B cell (primary cell): ENCODE data around the gene MAP7D2. TPM values are rescaled to one million over a fixed set of nuclear protein-coding genes. Genes with fewer than 3 reads are reported as not detected.

ENCODE experiments used
- ATAC-seq: fragments of 200-7000 bp; cut with Tn5 transposase; one replicate; pipeline ENCODE4 v1.10.0; 2021; ENCODE audit warnings: low read depth, mild to moderate bottlenecking, moderate number of reproducible peaks, moderate library complexity
- CTCF ChIA-PET: fragments of 350-600 bp; sonication (Branson Sonifier 250); formaldehyde crosslinking; loops from one replicate; lab custom pipeline; 2021; ENCODE audit warnings: antibody characterized with exemption, inconsistent platforms; lab: Charles Lee
- POLR2A ChIA-PET: fragments of 350-600 bp; sonication (Branson Sonifier 250); formaldehyde crosslinking; loops from one replicate; lab custom pipeline; 2021; ENCODE audit warnings: antibody characterized with exemption; lab: Charles Lee
- DNase-seq: peaks from one replicate; pipeline ENCODE4 v3.0.0; 2013
- H2AFZ ChIP-seq: 2 replicates; pipeline ENCODE4 v1.6.1; 2012; ENCODE audit warnings: mild to moderate bottlenecking, low read depth, low read length; ENCODE audit not compliant: insufficient read depth, poor library complexity, severe bottlenecking
- H3K27ac ChIP-seq, 2 donors: 1 replicate in 1 of 2; 2 replicates in 1 of 2; pipeline ENCODE4 v1.5.1; 2012 to 2013; ENCODE audit warnings: low read length in 2 of 2, mild to moderate bottlenecking in 2 of 2, moderate library complexity in 1 of 2
- H3K27me3 ChIP-seq, 4 experiments: fragments of 200-600 bp in 1 of 4; sonication (generic) in 1 of 4; replicated peaks in 1 of 4; 1 replicate in 2 of 4; 2 replicates in 2 of 4; pipeline versions ENCODE4 v1.6.1 to v1.7.0; 2013 to 2016; ENCODE audit warnings: low read length in 3 of 4, mild to moderate bottlenecking in 2 of 4, mixed read lengths in 1 of 4, moderate library complexity in 1 of 4; ENCODE audit not compliant: insufficient read depth in 4 of 4, control insufficient read depth in 3 of 4; ENCODE audit errors: control extremely low read depth in 1 of 4
- H3K36me3 ChIP-seq, 2 experiments: replicated peaks in 1 of 2; 1 replicate in 1 of 2; 2 replicates in 1 of 2; pipeline versions ENCODE4 v1.6.1 to v1.7.1; 2013; ENCODE audit warnings: low read length in 1 of 2; ENCODE audit not compliant: insufficient read depth in 2 of 2, control insufficient read depth in 1 of 2; ENCODE audit errors: control extremely low read depth in 1 of 2, extremely low read depth in 1 of 2
- H3K4me1 ChIP-seq, 2 donors: fragments of 200-600 bp in 1 of 2; sonication (generic) in 1 of 2; 1 replicate in 1 of 2; 2 replicates in 1 of 2; pipeline versions ENCODE4 v1.5.1 to v1.6.1; 2013 to 2017; ENCODE audit warnings: low read length in 2 of 2; ENCODE audit not compliant: control insufficient read depth in 2 of 2, insufficient read depth in 2 of 2
- H3K4me2 ChIP-seq: replicated peaks from 2 replicates; pipeline ENCODE3; 2012; ENCODE audit warnings: mild to moderate bottlenecking, low read depth, low read length; ENCODE audit not compliant: poor library complexity, severe bottlenecking
- H3K4me3 ChIP-seq, 5 experiments: fragments of 200-600 bp in 1 of 5; sonication (generic) in 1 of 5; 1 replicate in 3 of 5; 2 replicates in 2 of 5; pipeline versions ENCODE4 v1.5.1 to v1.7.0; 2011 to 2016; ENCODE audit warnings: low read length in 4 of 5, mild to moderate bottlenecking in 4 of 5, low read depth in 2 of 5, control low read depth in 1 of 5, moderate library complexity in 1 of 5; ENCODE audit not compliant: insufficient read depth in 1 of 5; ENCODE audit errors: control extremely low read depth in 1 of 5, extremely low read depth in 1 of 5
- H3K79me2 ChIP-seq: fragments of 200-600 bp; sonication (generic); one replicate; pipeline ENCODE4 v1.6.0; 2016; ENCODE audit warnings: low read length; ENCODE audit not compliant: control insufficient read depth, insufficient read depth
- H3K9ac ChIP-seq: fragments of 200-600 bp; sonication (generic); 2 replicates; pipeline ENCODE4 v1.6.1; 2017; ENCODE audit warnings: mild to moderate bottlenecking, low read length, moderate library complexity
- H3K9me3 ChIP-seq, 3 donors: one replicate each; pipeline versions ENCODE4 v1.6.1 to v1.7.1; 2013; ENCODE audit warnings: low read length in 2 of 3; ENCODE audit not compliant: control insufficient read depth in 2 of 3, insufficient read depth in 1 of 3; ENCODE audit errors: control extremely low read depth in 1 of 3
- H4K20me1 ChIP-seq: 2 replicates; pipeline ENCODE4 v1.6.0; 2012; ENCODE audit warnings: mild to moderate bottlenecking, low read length; ENCODE audit not compliant: insufficient read depth, control insufficient read depth, poor library complexity, severe bottlenecking
- H3K27ac Mint-ChIP-seq: one replicate; pipeline ENCODE4 v1.8.0; 2021; ENCODE audit warnings: mixed read lengths
- H3K27me3 Mint-ChIP-seq: one replicate; pipeline ENCODE4 v1.8.0; 2021; ENCODE audit warnings: mixed read lengths
- H3K4me1 Mint-ChIP-seq: one replicate; pipeline ENCODE4 v1.8.0; 2021; ENCODE audit warnings: mixed read lengths
- H3K4me3 Mint-ChIP-seq: one replicate; pipeline ENCODE4 v1.8.0; 2021; ENCODE audit warnings: mixed read lengths
- H3K9me3 Mint-ChIP-seq: one replicate; pipeline ENCODE4 v1.8.0; 2022; ENCODE audit warnings: mixed read lengths; ENCODE audit not compliant: insufficient read depth
- CTCF ChIP-seq: fragments of 200-600 bp; IDR thresholded peaks from one replicate; pipeline ENCODE4 v1.8.0; 2022; ENCODE audit warnings: antibody characterized with exemption, mild to moderate bottlenecking
- EZH2 ChIP-seq: IDR thresholded peaks from 2 replicates; pipeline ENCODE4 v1.6.1; 2012; ENCODE audit warnings: borderline replicate concordance, low read depth, mild to moderate bottlenecking, moderate library complexity, low read length; ENCODE audit not compliant: insufficient read depth, poor library complexity, severe bottlenecking
- WGBS: methylation state at CpG from one replicate; pipeline ENCODE4 v1.1.5; 2013; ENCODE audit warnings: missing lambda C conversion rate; ENCODE audit not compliant: insufficient coverage; 5-methylcytosine and 5-hydroxymethylcytosine counted together
- intact Hi-C: fragments of 100-400 bp; cut with micrococcal nuclease; formaldehyde crosslinking; loops from one replicate; pipeline ENCODE4 v1.10.0; 2022
- polyA plus RNA-seq: library from polyadenylated mRNA; depleted of rRNA; stranded (reverse); fragments of >200 nt; gene quantifications from 2 replicates; pipeline ENCODE4 v1.2.3, GENCODE V29; 2012
- total RNA-seq, 2 donors: library from RNA; stranded (reverse); fragments of 120-200 nt in 1 of 2; gene quantifications; 1 replicate in 1 of 2; 2 replicates in 1 of 2; pipeline versions ENCODE4 v1.2.3 to v1.2.4, GENCODE V29; 2013 to 2022

Gene MAP7D2
- total and polyA plus RNA-seq, 2 donors (not counting 1 experiment from before 2014, with no cell fraction given): 0.54 TPM; not detected in 1

- Histone ChIP-seq H3K27me3 (no peaks in the 10 kb centered on the region), H3K27ac (peak within 1 kb of the TSS; percentile 71 to 73), H3K4me2 (peak within 1 kb of the TSS; percentile 75), H3K4me1 (peaks cover 6 to 11% of the 10 kb centered on the region in 2 donors), H3K4me3 (peak within 1 kb of the TSS; percentile 57 to 68 (median 62)), H4K20me1 (no peaks in the 10 kb centered on the region), H3K9ac (peak within 1 kb of the TSS; percentile 70), H2AFZ (peak within 1 kb of the TSS; percentile 72), H3K36me3 (no peaks in the 10 kb centered on the region), H3K79me2 (peaks cover 17% of the 10 kb centered on the region), H3K9me3 (no peaks in the 10 kb centered on the region)
- H3K4me3 Mint-ChIP-seq: peak within 1 kb of the TSS; percentile 93
- H3K4me1 Mint-ChIP-seq: peaks cover 20% of the 10 kb centered on the region
- peak within 1 kb of the TSS; percentile 91 for H3K27ac Mint-ChIP-seq
- no peaks in the 10 kb centered on the region for H3K27me3 Mint-ChIP-seq
- H3K9me3 Mint-ChIP-seq: no peaks in the 10 kb centered on the region
- ChIA-PET CTCF (interaction anchor here (0.5 to 2.0 kb wide), 3 partner anchors 70 to 86 kb away, joined by 4 to 8 read pairs (median 5); no protein-coding TSS in a partner anchor), POLR2A (no interaction called here)
- intact Hi-C loops: loop anchor here (1.0 to 2.0 kb wide), 7 partner anchors 71 to 1006 kb away; partner anchors contain the start of genes EIF1AX and PHKA2
- peak; percentile 89 for ATAC-seq
- WGBS: under 1% methylated on average over 60 of the region's 103 CpGs
- peak; percentile 90 for DNase-seq
- no peak for TF ChIP-seq EZH2
- TF ChIP-seq CTCF: peak; percentile 65
Observed at GRCh38 chrX:19990556-19991349, 126.0 kb downstream of the MAP7D2 start, which contains the start of gene BCLAF3. Gene BCLAF3, minus strand, starts transcription at chrX:19991061. Its CDS starts 20,797 bp downstream, at chrX:19970264.

- H3K27me3 ChIP-seq: no peaks in the 10 kb centered on the region
- CTCF ChIA-PET: no interaction called here
- Mint-ChIP-seq H3K27me3 (no peaks in the 10 kb centered on the region), H3K4me3 (peak overlapping the region; percentile 93), H3K4me1 (peaks cover 20% of the 10 kb centered on the region), H3K27ac (peak overlapping the region; percentile 81), H3K9me3 (no peaks in the 10 kb centered on the region)
- H3K9me3 ChIP-seq: no peaks in the 10 kb centered on the region
- peak overlapping the region; percentile 75 for H3K4me2 ChIP-seq
- POLR2A ChIA-PET: no interaction called here
- TF ChIP-seq CTCF: no peak
- TF ChIP-seq EZH2: no peak
- WGBS: 4% methylated on average over 20 of the region's 25 CpGs
- peak; percentile 4 for ATAC-seq
- H3K36me3 ChIP-seq: no peaks in the 10 kb centered on the region
- peak overlapping the region; percentile 70 for H3K9ac ChIP-seq
- H3K4me1 ChIP-seq: peaks cover 6 to 11% of the 10 kb centered on the region in 2 donors
- H4K20me1 ChIP-seq: no peaks in the 10 kb centered on the region
- H3K4me3 ChIP-seq: peak overlapping the region; percentile 57 to 68 (median 62)
- peaks cover 23% of the 10 kb centered on the region for H3K79me2 ChIP-seq
- DNase-seq: no peak
- intact Hi-C loops: loop anchor here (2.0 kb wide), 2 partner anchors 151 to 1005 kb away; partner anchors contain the start of genes EIF1AX and PHKA2
- peak overlapping the region; percentile 50 to 69 for H3K27ac ChIP-seq
- peak overlapping the region; percentile 70 for H2AFZ ChIP-seq
Observed at GRCh38 chrX:19990151-19990555, 126.6 kb downstream of the MAP7D2 start.
